Activated naive CD8-positive, alpha-beta T cell (primary cell): ENCODE measurements around the gene COPZ2.
"Not testable (repeated sequence)": the region's sequence is repeated elsewhere in the genome, so short reads cannot be mapped to it uniquely, and the experiment has no call there.

Experiments used
- H3K27ac Mint-ChIP-seq: one replicate; pipeline ENCODE4 v1.8.0; 2021; ENCODE audit warnings: mixed read lengths
- H3K27me3 Mint-ChIP-seq: one replicate; pipeline ENCODE4 v1.8.0; 2021; ENCODE audit warnings: mixed read lengths
- H3K36me3 Mint-ChIP-seq: one replicate; pipeline ENCODE4 v1.8.0; 2021; ENCODE audit warnings: mixed read lengths
- H3K4me1 Mint-ChIP-seq: one replicate; pipeline ENCODE4 v1.8.0; 2021; ENCODE audit warnings: low read depth, mixed read lengths
- H3K4me3 Mint-ChIP-seq: one replicate; pipeline ENCODE4 v1.8.0; 2021; ENCODE audit warnings: mild to moderate bottlenecking, mixed read lengths
- H3K9me3 Mint-ChIP-seq: one replicate; pipeline ENCODE4 v1.8.0; 2021; ENCODE audit warnings: low read depth, mixed read lengths

COPZ2 gene, protein sequence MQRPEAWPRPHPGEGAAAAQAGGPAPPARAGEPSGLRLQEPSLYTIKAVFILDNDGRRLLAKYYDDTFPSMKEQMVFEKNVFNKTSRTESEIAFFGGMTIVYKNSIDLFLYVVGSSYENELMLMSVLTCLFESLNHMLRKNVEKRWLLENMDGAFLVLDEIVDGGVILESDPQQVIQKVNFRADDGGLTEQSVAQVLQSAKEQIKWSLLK

DNA sequence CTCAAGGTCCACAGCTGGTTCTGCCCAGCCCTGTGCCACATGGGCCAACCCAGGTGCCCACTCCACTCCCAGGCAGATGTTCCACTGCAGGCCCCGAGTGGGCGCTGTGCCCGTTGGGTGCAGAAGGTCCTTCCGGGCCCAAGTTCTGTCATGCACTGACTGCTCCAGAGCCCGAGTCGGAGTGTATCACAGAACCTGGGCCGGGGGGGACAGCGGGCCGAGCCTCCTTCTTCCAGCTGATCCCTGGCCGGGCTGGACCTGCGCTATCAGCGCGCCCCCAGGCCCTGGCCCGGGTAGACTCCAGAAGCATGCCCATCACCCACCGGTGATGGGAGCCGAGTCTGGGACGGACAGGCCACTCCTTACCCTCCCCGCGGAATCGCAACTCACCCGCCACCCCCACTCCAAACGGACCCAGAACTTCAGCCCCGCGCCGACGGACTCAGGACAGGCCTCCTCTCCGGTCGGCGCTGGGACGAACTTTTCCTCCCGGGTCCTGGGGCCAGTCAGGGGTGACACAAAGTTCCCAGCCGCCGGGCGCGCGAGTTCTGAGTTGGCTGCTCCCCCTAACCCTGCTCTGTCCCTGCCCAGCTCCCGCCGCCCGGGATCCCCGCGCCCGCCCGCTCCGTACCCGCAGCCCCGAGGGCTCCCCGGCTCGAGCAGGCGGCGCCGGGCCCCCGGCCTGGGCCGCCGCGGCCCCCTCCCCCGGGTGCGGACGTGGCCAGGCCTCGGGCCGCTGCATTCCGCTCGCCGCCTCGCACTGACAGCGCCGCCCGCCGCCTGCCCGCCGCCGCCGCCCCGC lies at the start of gene COPZ2:
Gene COPZ2 (minus strand): TSS at position 762 of the 802 bp plus-strand sequence. CDS start 20 bp downstream, at position 742.
- Mint-ChIP-seq H3K27me3 (peaks cover 17% of the 10 kb centered on the region), H3K4me1 (peaks cover 12% of the 10 kb centered on the region), H3K4me3 (peak within 1 kb of the TSS; percentile 91), H3K27ac (peak within 1 kb of the TSS; percentile 71), H3K36me3 (no peaks in the 10 kb centered on the region), H3K9me3 (no peaks in the 10 kb centered on the region)

DNA sequence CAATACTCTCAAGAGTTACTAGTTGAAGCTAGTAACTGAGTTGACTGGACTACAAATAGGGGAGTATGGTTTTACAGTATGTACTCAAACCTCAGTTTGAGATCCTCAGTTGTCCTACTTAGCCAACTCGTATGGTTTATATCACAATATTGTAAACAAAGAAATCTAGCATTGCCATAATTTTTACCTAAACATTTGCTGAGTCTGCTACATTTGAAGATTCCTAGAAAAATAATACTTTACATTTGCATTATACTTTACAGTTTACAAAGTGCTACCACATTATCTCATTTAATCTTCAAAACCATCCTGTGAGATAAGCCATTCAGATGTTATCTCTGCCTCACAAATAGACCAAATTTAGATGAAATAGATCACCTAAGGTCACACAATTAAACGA lies 47.3 kb upstream of the COPZ2 start:
- H3K4me1 Mint-ChIP-seq = peaks cover 20% of the 10 kb centered on the region
- no peak overlapping the region for H3K4me3 Mint-ChIP-seq
- no peaks in the 10 kb centered on the region for H3K9me3 Mint-ChIP-seq
- no peaks in the 10 kb centered on the region for H3K36me3 Mint-ChIP-seq
- no peaks in the 10 kb centered on the region for H3K27me3 Mint-ChIP-seq
- no peak overlapping the region for H3K27ac Mint-ChIP-seq

DNA sequence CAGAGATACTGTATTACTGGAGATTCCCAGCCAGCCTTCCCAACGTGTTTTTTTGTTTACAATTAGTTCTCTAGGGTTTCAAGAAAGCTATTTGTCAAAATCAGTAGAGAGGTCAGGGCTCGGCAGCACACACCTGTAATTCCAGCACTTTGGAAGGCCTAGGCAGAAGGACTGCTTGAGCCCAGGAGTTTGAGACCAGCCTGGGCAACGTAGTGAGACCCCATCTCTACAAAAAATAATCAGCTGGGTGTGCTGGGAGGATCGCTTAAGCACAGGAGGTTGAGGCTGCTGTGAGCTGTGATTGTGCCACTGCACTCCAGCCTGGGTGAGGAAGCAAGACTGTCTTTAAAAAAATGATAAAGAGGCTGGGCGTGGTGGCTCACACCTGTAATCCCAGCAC lies 44.3 kb upstream of the COPZ2 start:
- H3K4me1 Mint-ChIP-seq = peaks cover 18% of the 10 kb centered on the region
- H3K27ac Mint-ChIP-seq = no peak overlapping the region
- no peaks in the 10 kb centered on the region for H3K9me3 Mint-ChIP-seq
- no peaks in the 10 kb centered on the region for H3K36me3 Mint-ChIP-seq
- no peak overlapping the region for H3K4me3 Mint-ChIP-seq
- H3K27me3 Mint-ChIP-seq = no peaks in the 10 kb centered on the region

DNA sequence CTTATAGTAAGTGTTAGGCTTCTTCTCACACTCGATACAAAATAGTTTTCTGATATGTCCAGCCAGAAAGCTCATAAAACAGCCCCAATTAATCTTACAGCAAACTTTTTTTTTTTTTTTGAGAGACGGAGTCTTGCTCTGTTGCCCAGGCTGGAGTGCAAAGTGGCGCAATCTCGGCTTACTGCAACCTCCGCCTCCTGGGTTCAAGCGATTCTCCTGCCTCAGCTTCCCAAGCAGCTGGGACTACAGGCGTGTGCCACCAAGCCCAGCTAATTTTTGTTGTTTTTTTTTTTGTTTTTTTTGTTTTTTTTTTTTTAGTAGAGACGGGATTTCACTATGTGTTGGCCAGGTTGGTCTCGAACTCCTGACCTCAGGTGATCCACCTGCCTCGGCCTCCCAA lies 39.6 kb upstream of the COPZ2 start:
- not testable (repeated sequence) for H3K36me3 Mint-ChIP-seq, H3K9me3 Mint-ChIP-seq, H3K27me3 Mint-ChIP-seq, H3K4me3 Mint-ChIP-seq, H3K27ac Mint-ChIP-seq, H3K4me1 Mint-ChIP-seq

DNA sequence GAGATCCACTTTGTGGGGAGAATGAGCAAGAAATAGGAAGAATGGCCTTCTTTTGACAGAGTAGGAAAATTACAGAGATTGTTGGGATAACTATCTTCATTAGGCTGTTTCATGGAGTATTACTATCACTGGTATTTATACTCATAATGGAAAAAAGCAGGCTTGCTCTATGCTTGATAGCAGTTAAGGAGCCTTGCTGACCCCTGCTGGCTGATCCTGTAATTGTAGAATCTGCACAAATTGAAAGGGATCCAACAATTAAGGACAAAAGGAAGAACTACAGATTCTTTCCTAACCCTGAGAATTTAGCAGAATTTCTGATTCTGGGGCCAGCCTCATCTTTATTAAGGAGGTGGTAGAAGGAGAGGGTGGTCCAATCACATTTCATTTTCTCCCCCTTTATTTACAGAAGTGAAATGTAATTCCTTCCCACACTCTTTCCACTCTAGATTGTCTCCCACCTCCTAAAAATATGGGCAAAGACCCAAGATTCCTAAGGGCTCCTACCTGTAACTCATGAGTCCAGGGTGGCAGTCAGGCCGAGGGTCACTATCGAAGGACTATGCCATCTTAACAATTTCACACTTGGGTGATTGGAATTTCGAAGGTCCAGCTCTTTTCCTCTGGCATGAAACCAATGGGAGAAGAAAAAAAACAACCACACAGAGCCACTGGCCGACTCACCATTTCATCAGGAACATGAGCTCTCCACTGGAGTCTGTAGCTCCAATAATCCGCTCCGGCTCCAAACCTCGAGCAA lies 36.9 kb upstream of the COPZ2 start:
- H3K9me3 Mint-ChIP-seq = no peaks in the 10 kb centered on the region
- peaks cover 4% of the 10 kb centered on the region for H3K36me3 Mint-ChIP-seq
- H3K27ac Mint-ChIP-seq = no peak overlapping the region
- no peaks in the 10 kb centered on the region for H3K27me3 Mint-ChIP-seq
- no peaks in the 10 kb centered on the region for H3K4me1 Mint-ChIP-seq
- H3K4me3 Mint-ChIP-seq = no peak overlapping the region

DNA sequence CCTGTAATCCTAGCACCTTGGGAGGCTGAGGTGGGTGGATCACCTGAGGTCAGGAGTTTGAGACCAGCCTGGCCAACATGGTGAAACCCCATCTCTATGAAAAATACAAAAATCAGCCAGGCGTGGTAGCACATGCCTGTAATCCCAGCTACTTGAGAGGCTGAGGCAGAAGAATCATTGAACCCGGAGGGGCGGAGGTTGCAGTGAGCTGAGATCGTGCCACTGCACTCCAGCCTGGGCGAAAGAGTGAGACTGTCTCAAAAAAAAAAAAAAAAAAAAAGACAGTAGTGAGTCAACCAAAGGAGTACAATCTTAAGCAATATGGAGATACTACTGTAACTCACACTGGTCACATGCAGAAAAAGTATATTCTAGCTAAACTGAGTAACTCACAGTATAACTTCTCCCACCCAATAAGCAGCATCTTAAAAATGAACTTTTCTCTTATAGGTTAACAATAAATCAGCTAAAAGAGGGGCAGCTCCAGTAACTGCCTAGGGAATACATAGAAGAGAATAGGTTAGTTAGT lies 36.0 kb upstream of the COPZ2 start:
- H3K27me3 Mint-ChIP-seq, H3K4me3 Mint-ChIP-seq, H3K27ac Mint-ChIP-seq, H3K36me3 Mint-ChIP-seq, H3K9me3 Mint-ChIP-seq, H3K4me1 Mint-ChIP-seq: not testable (repeated sequence)

DNA sequence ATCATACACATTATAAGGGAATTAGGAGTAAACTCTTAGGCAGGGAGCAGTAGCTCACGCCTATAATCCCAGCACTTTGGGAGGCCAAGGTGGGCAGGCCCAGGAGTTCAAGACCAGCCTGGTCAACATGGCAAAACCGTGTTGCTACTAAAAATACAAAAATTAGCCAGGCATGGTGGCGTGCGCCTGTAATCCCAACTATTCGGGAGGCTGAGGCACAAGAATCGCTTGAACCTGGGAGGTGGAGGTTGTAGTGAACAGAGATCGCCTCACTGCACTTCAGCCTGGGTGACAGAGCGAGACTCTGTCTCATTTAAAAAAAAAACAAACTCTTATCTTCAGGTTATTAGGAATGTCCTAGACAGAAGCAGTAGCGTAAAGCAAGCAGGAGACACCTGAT lies 35.2 kb upstream of the COPZ2 start:
- H3K27ac Mint-ChIP-seq, H3K4me3 Mint-ChIP-seq, H3K36me3 Mint-ChIP-seq, H3K4me1 Mint-ChIP-seq, H3K9me3 Mint-ChIP-seq, H3K27me3 Mint-ChIP-seq: not testable (repeated sequence)

DNA sequence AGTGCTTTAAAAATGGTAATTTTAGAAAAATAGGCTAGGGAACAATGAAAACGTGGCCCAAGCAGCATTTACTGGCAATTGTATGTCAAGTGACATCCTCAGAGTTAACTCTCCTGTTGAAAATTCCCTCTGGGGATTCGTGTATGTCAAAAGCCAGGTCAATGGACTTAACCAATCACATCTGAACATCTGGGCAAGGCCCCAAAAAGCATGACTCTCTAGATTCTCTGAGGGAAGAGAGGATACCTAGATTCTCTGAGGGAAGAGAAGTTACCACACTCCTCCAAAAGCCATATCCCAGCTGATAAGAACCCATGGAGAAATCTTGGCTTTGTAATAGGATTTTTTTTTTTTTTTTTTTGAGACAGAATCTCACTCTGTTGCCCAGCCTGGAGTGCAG lies 34.1 kb upstream of the COPZ2 start:
- Mint-ChIP-seq H3K36me3 (peaks cover 4% of the 10 kb centered on the region), H3K9me3 (no peaks in the 10 kb centered on the region), H3K27me3 (no peaks in the 10 kb centered on the region), H3K4me1 (no peaks in the 10 kb centered on the region), H3K4me3 (no peak overlapping the region), H3K27ac (no peak overlapping the region)

DNA sequence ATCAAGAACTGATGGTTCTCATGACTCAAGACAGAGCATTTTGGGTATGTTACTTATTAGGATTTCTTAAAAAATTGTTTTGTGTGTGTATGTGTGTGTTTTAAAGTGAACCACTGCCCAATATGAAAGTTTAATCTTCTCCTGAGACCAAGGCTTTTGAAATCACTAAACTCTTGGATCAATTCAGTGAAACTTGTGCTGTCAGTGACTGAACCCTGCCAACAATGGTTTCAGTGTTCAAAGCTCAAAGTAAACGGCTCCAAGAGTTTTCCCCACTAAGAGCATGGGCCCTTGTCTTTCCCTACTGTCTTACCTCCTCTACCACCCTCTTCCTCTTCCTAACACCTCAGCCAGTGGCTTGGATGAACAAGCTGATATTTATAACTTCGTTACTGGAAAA lies 32.6 kb upstream of the COPZ2 start:
- Mint-ChIP-seq H3K4me3 (no peak overlapping the region), H3K27ac (peak overlapping the region; percentile 34), H3K9me3 (no peaks in the 10 kb centered on the region), H3K36me3 (peaks cover 2% of the 10 kb centered on the region), H3K4me1 (no peaks in the 10 kb centered on the region), H3K27me3 (no peaks in the 10 kb centered on the region)

DNA sequence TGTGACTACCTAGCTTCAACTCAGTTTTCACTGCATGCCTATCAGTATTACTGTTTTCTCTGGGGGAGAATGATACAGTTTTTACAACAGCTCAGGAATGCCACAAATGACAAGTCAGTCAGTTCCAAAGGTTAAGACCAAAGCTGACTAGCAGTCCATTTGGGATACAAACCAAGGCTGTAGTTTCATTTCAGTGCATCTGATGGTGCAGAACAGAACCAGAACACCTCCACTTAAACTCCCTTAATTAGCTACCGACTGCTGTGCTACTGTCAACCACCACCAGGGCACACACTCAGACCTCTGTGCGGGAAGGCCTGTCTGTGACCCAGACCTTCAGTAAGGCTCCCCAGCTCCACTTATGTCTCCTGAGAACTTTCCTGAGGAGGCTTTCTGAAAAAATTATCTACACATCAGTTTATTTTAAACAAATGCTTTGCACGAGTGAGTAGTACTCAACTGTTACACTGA lies 30.9 kb upstream of the COPZ2 start:
- Mint-ChIP-seq H3K9me3 (no peaks in the 10 kb centered on the region), H3K27me3 (no peaks in the 10 kb centered on the region), H3K4me1 (no peaks in the 10 kb centered on the region), H3K4me3 (no peak overlapping the region), H3K36me3 (peaks cover 2% of the 10 kb centered on the region), H3K27ac (no peak overlapping the region)

DNA sequence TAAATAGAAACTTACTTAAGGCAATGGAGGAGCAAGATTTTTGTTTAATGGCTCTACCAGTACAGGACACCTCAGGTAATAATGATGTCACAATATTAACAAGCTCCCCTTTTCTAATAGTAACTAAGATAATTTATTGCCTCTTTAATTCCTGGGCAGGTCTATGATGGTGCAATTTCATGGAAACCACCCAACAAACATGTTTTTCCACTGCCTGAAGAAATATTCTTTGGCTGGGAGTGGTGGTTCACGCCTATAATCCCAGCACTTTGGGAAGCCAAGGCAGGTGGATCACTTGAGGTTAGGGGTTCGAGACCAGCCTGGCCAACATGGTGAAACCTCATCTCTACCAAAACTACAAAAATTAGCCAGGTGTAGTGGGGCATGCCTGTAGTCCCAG lies 30.2 kb upstream of the COPZ2 start:
- H3K9me3 Mint-ChIP-seq, H3K4me3 Mint-ChIP-seq, H3K4me1 Mint-ChIP-seq, H3K36me3 Mint-ChIP-seq, H3K27me3 Mint-ChIP-seq, H3K27ac Mint-ChIP-seq: not testable (repeated sequence)

DNA sequence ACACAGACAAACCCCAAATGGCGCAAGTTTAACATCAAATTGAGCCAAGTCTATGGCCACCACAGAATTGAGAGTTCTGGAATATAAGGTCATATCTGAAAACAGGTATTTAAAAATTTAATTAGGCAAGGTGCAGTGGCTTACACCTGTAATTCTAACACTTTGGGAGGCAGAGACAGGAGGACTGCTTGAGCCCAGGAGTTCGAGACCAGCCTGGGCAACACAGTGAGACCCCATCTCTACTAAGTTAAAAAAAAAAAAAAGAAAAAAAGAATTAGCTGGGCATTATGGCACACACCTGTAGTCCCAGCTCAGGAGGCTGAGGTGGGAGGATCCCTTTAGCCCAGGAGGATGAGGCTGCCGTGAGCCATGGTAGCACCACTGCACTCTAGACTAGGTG lies 29.6 kb upstream of the COPZ2 start:
- Mint-ChIP-seq H3K36me3 (peaks cover 2% of the 10 kb centered on the region), H3K9me3 (no peaks in the 10 kb centered on the region), H3K4me3 (no peak overlapping the region), H3K27ac (no peak overlapping the region), H3K4me1 (no peaks in the 10 kb centered on the region), H3K27me3 (no peaks in the 10 kb centered on the region)

DNA sequence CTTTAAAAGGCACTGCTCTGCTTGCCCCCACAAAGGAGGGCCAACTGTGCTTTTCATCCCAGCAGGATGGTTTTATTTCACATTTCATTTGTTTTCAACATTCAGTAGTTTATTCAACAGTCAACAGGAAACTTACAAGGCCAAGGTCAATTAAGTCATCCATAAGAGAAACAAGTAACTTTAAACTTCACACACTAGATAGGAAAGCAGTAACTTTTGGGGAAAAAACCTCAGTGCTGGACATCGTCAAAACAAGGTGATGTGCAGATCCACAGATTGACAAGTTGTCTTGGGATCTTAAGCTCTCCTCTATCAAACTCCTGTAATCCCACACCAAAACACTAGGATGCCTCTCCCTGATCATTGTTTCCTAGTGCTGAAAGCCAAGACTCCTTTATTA lies 29.1 kb upstream of the COPZ2 start:
- Mint-ChIP-seq H3K4me3 (no peak overlapping the region), H3K27ac (no peak overlapping the region), H3K4me1 (no peaks in the 10 kb centered on the region), H3K36me3 (peaks cover 2% of the 10 kb centered on the region), H3K27me3 (no peaks in the 10 kb centered on the region), H3K9me3 (no peaks in the 10 kb centered on the region)

DNA sequence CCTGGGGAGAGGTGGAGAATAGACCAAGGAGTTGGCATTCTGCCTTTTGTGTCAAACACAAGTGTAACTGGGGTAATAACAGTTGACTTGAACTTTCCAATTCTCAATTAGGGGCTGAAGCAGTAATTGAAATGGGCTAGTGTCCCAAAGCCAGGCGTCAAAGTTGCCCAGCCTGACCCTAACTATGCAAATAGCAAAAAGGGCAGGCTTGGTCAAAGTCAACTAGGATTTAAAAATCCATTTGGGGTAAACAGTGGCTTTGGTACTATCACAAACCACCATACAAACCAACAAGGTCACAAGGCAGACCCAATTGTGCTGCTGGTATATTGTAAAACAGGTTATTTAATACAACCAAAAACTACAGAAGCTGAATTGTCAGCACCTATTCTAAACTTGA lies 28.6 kb upstream of the COPZ2 start:
- Mint-ChIP-seq H3K4me1 (peaks cover 2% of the 10 kb centered on the region), H3K27me3 (no peaks in the 10 kb centered on the region), H3K4me3 (no peak overlapping the region), H3K9me3 (no peaks in the 10 kb centered on the region), H3K36me3 (peaks cover 2% of the 10 kb centered on the region), H3K27ac (no peak overlapping the region)

DNA sequence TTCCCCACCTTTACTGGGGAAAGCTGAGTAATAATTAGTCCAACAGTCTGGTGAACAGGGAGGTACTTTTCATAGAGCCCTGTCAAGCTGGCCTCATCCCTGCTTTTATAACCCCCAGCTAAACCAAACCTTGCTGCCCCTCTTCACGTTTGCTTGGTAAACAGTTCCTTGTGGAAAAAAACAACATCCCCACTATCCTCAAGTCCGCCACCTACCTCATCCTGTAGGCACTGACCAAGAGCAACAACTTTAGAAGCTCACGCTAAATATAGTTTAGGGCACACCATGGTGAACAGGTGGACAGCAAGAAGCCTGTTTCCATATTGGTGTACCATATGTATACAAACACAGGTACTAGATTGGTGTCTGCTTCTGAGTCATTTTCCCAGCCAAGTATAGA lies 27.0 kb upstream of the COPZ2 start:
- H3K9me3 Mint-ChIP-seq = no peaks in the 10 kb centered on the region
- H3K27me3 Mint-ChIP-seq = no peaks in the 10 kb centered on the region
- H3K27ac Mint-ChIP-seq = no peak overlapping the region
- no peak overlapping the region for H3K4me3 Mint-ChIP-seq
- H3K36me3 Mint-ChIP-seq = peaks cover 2% of the 10 kb centered on the region
- H3K4me1 Mint-ChIP-seq = peaks cover 2% of the 10 kb centered on the region
